ENCODE measurements around the gene ZNF613.
"Not testable (repeated sequence)": the region's sequence is repeated elsewhere in the genome, so short reads cannot be mapped to it uniquely, and the experiment has no call there.

DNA sequence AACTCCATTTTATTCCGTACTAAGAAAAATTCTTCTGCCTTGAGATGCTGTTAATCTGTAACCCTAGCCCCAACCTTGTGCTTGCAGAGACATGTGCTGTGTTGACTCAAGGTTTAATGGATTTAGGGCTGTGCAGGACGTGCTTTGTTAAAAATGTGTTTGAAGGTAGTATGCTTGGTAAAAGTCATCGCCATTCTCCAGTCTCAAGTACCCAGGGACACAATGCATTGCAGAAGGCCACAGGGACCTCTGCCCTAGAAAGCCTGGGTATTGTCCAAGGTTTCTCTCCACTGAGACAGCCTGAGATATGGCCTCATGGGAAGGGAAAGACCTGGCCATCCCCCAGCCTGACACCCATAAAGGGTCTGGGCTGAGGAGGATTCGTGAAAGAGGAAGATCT lies 30.6 kb downstream of the ZNF613 start:
- not testable (repeated sequence) for TF ChIP-seq EZH2 (IDR thresholded peaks at IDR 0.05; ENCODE audit: low read depth, unreplicated experiment); POLR2AphosphoS5 (IDR thresholded peaks at IDR 0.05; ENCODE audit: low read depth); CREB1 (CRISPR knock-in tag; IDR thresholded peaks at IDR 0.05; ENCODE audit: low read depth); EZH2phosphoT487 (IDR thresholded peaks at IDR 0.05; ENCODE audit: unreplicated experiment); JUNB (IDR thresholded peaks at IDR 0.05; ENCODE audit: unreplicated experiment); NANOG (IDR thresholded peaks at IDR 0.05; ENCODE audit: borderline replicate concordance)
- TF ChIP-seq, protein P1, sequence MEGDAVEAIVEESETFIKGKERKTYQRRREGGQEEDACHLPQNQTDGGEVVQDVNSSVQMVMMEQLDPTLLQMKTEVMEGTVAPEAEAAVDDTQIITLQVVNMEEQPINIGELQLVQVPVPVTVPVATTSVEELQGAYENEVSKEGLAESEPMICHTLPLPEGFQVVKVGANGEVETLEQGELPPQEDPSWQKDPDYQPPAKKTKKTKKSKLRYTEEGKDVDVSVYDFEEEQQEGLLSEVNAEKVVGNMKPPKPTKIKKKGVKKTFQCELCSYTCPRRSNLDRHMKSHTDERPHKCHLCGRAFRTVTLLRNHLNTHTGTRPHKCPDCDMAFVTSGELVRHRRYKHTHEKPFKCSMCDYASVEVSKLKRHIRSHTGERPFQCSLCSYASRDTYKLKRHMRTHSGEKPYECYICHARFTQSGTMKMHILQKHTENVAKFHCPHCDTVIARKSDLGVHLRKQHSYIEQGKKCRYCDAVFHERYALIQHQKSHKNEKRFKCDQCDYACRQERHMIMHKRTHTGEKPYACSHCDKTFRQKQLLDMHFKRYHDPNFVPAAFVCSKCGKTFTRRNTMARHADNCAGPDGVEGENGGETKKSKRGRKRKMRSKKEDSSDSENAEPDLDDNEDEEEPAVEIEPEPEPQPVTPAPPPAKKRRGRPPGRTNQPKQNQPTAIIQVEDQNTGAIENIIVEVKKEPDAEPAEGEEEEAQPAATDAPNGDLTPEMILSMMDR (conservative IDR thresholded peaks at IDR 0.05; ENCODE audit: low read depth in 2 of 2): not testable (repeated sequence)
- TF ChIP-seq, protein P2, sequence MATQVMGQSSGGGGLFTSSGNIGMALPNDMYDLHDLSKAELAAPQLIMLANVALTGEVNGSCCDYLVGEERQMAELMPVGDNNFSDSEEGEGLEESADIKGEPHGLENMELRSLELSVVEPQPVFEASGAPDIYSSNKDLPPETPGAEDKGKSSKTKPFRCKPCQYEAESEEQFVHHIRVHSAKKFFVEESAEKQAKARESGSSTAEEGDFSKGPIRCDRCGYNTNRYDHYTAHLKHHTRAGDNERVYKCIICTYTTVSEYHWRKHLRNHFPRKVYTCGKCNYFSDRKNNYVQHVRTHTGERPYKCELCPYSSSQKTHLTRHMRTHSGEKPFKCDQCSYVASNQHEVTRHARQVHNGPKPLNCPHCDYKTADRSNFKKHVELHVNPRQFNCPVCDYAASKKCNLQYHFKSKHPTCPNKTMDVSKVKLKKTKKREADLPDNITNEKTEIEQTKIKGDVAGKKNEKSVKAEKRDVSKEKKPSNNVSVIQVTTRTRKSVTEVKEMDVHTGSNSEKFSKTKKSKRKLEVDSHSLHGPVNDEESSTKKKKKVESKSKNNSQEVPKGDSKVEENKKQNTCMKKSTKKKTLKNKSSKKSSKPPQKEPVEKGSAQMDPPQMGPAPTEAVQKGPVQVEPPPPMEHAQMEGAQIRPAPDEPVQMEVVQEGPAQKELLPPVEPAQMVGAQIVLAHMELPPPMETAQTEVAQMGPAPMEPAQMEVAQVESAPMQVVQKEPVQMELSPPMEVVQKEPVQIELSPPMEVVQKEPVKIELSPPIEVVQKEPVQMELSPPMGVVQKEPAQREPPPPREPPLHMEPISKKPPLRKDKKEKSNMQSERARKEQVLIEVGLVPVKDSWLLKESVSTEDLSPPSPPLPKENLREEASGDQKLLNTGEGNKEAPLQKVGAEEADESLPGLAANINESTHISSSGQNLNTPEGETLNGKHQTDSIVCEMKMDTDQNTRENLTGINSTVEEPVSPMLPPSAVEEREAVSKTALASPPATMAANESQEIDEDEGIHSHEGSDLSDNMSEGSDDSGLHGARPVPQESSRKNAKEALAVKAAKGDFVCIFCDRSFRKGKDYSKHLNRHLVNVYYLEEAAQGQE (IDR thresholded peaks at IDR 0.05; ENCODE audit: unreplicated experiment): not testable (repeated sequence)
- TF ChIP-seq, protein P3, sequence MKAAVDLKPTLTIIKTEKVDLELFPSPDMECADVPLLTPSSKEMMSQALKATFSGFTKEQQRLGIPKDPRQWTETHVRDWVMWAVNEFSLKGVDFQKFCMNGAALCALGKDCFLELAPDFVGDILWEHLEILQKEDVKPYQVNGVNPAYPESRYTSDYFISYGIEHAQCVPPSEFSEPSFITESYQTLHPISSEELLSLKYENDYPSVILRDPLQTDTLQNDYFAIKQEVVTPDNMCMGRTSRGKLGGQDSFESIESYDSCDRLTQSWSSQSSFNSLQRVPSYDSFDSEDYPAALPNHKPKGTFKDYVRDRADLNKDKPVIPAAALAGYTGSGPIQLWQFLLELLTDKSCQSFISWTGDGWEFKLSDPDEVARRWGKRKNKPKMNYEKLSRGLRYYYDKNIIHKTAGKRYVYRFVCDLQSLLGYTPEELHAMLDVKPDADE (IDR thresholded peaks at IDR 0.05): not testable (repeated sequence)
